NCI-H2107 (cell line): Measurements from ENCODE around the gene PAXX.

Experiments used
- DNase-seq: peaks from one replicate; lab custom pipeline; 2025; lab: John Stamatoyannopoulos, UW

PAXX gene

GRCh38 chr9:136953771-136954269 is 38.4 kb upstream of the PAXX start:
- no peak for DNase-seq

- DNase-seq = no peak
Measured at GRCh38 chr9:136954270-136955083, 37.7 kb upstream of the PAXX start.

GRCh38 chr9:136955202-136955942 is 36.9 kb upstream of the PAXX start:
- DNase-seq = no peak

- no peak for DNase-seq
Measured at GRCh38 chr9:136955943-136956335, 36.3 kb upstream of the PAXX start.

- DNase-seq = no peak
Measured at GRCh38 chr9:136956604-136957003, 35.6 kb upstream of the PAXX start.

- DNase-seq = no peak
Measured at GRCh38 chr9:136957461-136957860, 34.8 kb upstream of the PAXX start.

- DNase-seq = no peak
Measured at GRCh38 chr9:136957901-136958300, 34.3 kb upstream of the PAXX start.

- no peak for DNase-seq
Measured at GRCh38 chr9:136958473-136958872, 33.7 kb upstream of the PAXX start.

GRCh38 chr9:136958898-136959850 is 33.0 kb upstream of the PAXX start:
- DNase-seq = no peak

GRCh38 chr9:136960212-136960937 is 31.8 kb upstream of the PAXX start:
- no peak for DNase-seq

GRCh38 chr9:136960938-136961275 is 31.3 kb upstream of the PAXX start:
- DNase-seq = no peak

GRCh38 chr9:136961279-136962065 is 30.8 kb upstream of the PAXX start:
- DNase-seq = no peak

GRCh38 chr9:136962163-136962562 is 30.1 kb upstream of the PAXX start:
- no peak for DNase-seq

- no peak for DNase-seq
Measured at GRCh38 chr9:136962701-136963248, 29.4 kb upstream of the PAXX start.

GRCh38 chr9:136963341-136963740 is 28.9 kb upstream of the PAXX start:
- DNase-seq = no peak

GRCh38 chr9:136963751-136964150 is 28.5 kb upstream of the PAXX start:
- DNase-seq = no peak

- no peak for DNase-seq
Measured at GRCh38 chr9:136964171-136964689, 28.0 kb upstream of the PAXX start.

- DNase-seq = no peak
Measured at GRCh38 chr9:136964833-136965422, 27.3 kb upstream of the PAXX start.

- DNase-seq = no peak
Measured at GRCh38 chr9:136965771-136966484, 26.3 kb upstream of the PAXX start.
